Skeletal muscle satellite cell (primary cell): ENCODE data around the gene LTB. TPM values are rescaled to one million over a fixed set of nuclear protein-coding genes. Genes with fewer than 3 reads are reported as not detected.

Source experiments
- H3K27me3 ChIP-seq: 2 replicates; pipeline ENCODE4 v1.7.0; 2013; ENCODE audit warnings: low read length; ENCODE audit not compliant: control insufficient read depth, insufficient read depth
- H3K36me3 ChIP-seq: 2 replicates; pipeline ENCODE4 v1.7.0; 2013; ENCODE audit warnings: mild to moderate bottlenecking, control low read depth, low read length; ENCODE audit not compliant: insufficient read depth
- H3K4me1 ChIP-seq: 2 replicates; pipeline ENCODE4 v1.7.0; 2013; ENCODE audit warnings: low read length; ENCODE audit not compliant: control insufficient read depth, insufficient read depth
- H3K4me2 ChIP-seq: 2 replicates; pipeline ENCODE4 v1.7.0; 2013; ENCODE audit warnings: mild to moderate bottlenecking, low read length
- H3K4me3 ChIP-seq: 2 replicates; pipeline ENCODE4 v1.7.0; 2013; ENCODE audit warnings: low read length
- H3K9ac ChIP-seq: 2 replicates; pipeline ENCODE4 v1.7.0; 2013; ENCODE audit warnings: mild to moderate bottlenecking, low read depth, low read length, moderate library complexity
- H3K9me3 ChIP-seq: replicated peaks from 2 replicates; pipeline ENCODE4 v1.7.0; 2013; ENCODE audit warnings: mild to moderate bottlenecking, control low read depth, low read length
- total RNA-seq: library from RNA; depleted of rRNA; stranded (reverse); fragments of >200 nt; gene quantifications from 2 replicates; pipeline ENCODE4 v1.2.3, GENCODE V29; 2012; rRNA removed

The LTB gene
- not detected in 2 replicates for total RNA-seq

- Histone ChIP-seq H3K4me1 (peaks cover 8% of the 10 kb centered on the region), H3K4me3 (peak within 1 kb of the TSS; percentile 78), H3K4me2 (peak within 1 kb of the TSS; percentile 86), H3K9me3 (no peaks in the 10 kb centered on the region), H3K9ac (peak within 1 kb of the TSS; percentile 77), H3K27me3 (no peaks in the 10 kb centered on the region), H3K36me3 (no peaks in the 10 kb centered on the region)
These were observed at the start of gene LTB for GRCh38 chr6:31582230-31582643. TSS of gene LTB (minus strand) at chr6:31582424. CDS start at chr6:31582417, 7 bp downstream.

- Histone ChIP-seq H3K9ac (no peak overlapping the region), H3K4me1 (no peaks in the 10 kb centered on the region), H3K4me2 (no peak overlapping the region), H3K36me3 (peaks cover 96% of the 10 kb centered on the region), H3K27me3 (no peaks in the 10 kb centered on the region), H3K4me3 (no peak overlapping the region), H3K9me3 (no peaks in the 10 kb centered on the region)
These were observed 49.6 kb upstream of the LTB start for GRCh38 chr6:31631681-31632278.

GRCh38 chr6:31631209-31631608 is 49.0 kb upstream of the LTB start:
- H3K36me3 ChIP-seq, result peaks cover 96% of the 10 kb centered on the region
- no peak overlapping the region for H3K4me2 ChIP-seq
- no peaks in the 10 kb centered on the region for H3K9me3 ChIP-seq
- H3K4me1 ChIP-seq, result no peaks in the 10 kb centered on the region
- H3K4me3 ChIP-seq, result no peak overlapping the region
- H3K27me3 ChIP-seq, result no peaks in the 10 kb centered on the region
- H3K9ac ChIP-seq, result no peak overlapping the region

- Histone ChIP-seq H3K9me3 (no peaks in the 10 kb centered on the region), H3K36me3 (peaks cover 96% of the 10 kb centered on the region), H3K9ac (no peak overlapping the region)
These were observed 48.1 kb upstream of the LTB start for GRCh38 chr6:31630177-31630934.

GRCh38 chr6:31629014-31629413 is 46.8 kb upstream of the LTB start:
- no peak overlapping the region for H3K4me3 ChIP-seq

More at GRCh38 chr6:31630177-31630934, 48.1 kb upstream of the LTB start:
- no peaks in the 10 kb centered on the region for H3K27me3 ChIP-seq
- H3K4me3 ChIP-seq, result no peak overlapping the region
- no peaks in the 10 kb centered on the region for H3K4me1 ChIP-seq
- no peak overlapping the region for H3K4me2 ChIP-seq

GRCh38 chr6:31627690-31628287 is 45.6 kb upstream of the LTB start:
- Histone ChIP-seq H3K4me1 (peaks cover 3% of the 10 kb centered on the region), H3K27me3 (no peaks in the 10 kb centered on the region), H3K4me3 (no peak overlapping the region), H3K36me3 (peaks cover 95% of the 10 kb centered on the region), H3K4me2 (no peak overlapping the region), H3K9me3 (no peaks in the 10 kb centered on the region), H3K9ac (no peak overlapping the region)

More at GRCh38 chr6:31629014-31629413, 46.8 kb upstream of the LTB start:
- no peaks in the 10 kb centered on the region for H3K9me3 ChIP-seq
- H3K9ac ChIP-seq, result no peak overlapping the region
- H3K36me3 ChIP-seq, result peaks cover 95% of the 10 kb centered on the region
- H3K4me1 ChIP-seq, result no peaks in the 10 kb centered on the region
- H3K4me2 ChIP-seq, result no peak overlapping the region
- H3K27me3 ChIP-seq, result no peaks in the 10 kb centered on the region

GRCh38 chr6:31626952-31627351 is 44.7 kb upstream of the LTB start:
- no peak overlapping the region for H3K9ac ChIP-seq
- H3K27me3 ChIP-seq, result no peaks in the 10 kb centered on the region
- H3K4me3 ChIP-seq, result no peak overlapping the region
- peaks cover 12% of the 10 kb centered on the region for H3K4me1 ChIP-seq
- peaks cover 93% of the 10 kb centered on the region for H3K36me3 ChIP-seq
- no peaks in the 10 kb centered on the region for H3K9me3 ChIP-seq
- no peak overlapping the region for H3K4me2 ChIP-seq

- H3K36me3 ChIP-seq, result peaks cover 70% of the 10 kb centered on the region
- H3K4me1 ChIP-seq, result peaks cover 15% of the 10 kb centered on the region
- no peak overlapping the region for H3K9ac ChIP-seq
- H3K4me3 ChIP-seq, result no peak overlapping the region
- no peaks in the 10 kb centered on the region for H3K9me3 ChIP-seq
- no peaks in the 10 kb centered on the region for H3K27me3 ChIP-seq
- no peak overlapping the region for H3K4me2 ChIP-seq
These were observed 41.8 kb upstream of the LTB start for GRCh38 chr6:31624070-31624469.

GRCh38 chr6:31622684-31623091 is 40.5 kb upstream of the LTB start:
- Histone ChIP-seq H3K9ac (peak overlapping the region; percentile 100), H3K4me3 (peak overlapping the region; percentile 100), H3K27me3 (no peaks in the 10 kb centered on the region), H3K9me3 (no peaks in the 10 kb centered on the region), H3K4me1 (peaks cover 15% of the 10 kb centered on the region), H3K4me2 (peak overlapping the region; percentile 95), H3K36me3 (peaks cover 58% of the 10 kb centered on the region)

GRCh38 chr6:31621991-31622390 is 39.8 kb upstream of the LTB start:
- Histone ChIP-seq H3K36me3 (peaks cover 51% of the 10 kb centered on the region), H3K4me3 (peak overlapping the region; percentile 100)

GRCh38 chr6:31621320-31621939 is 39.2 kb upstream of the LTB start:
- H3K4me1 ChIP-seq, result peaks cover 15% of the 10 kb centered on the region
- no peaks in the 10 kb centered on the region for H3K9me3 ChIP-seq
- peak overlapping the region; percentile 100 for H3K9ac ChIP-seq
- H3K27me3 ChIP-seq, result no peaks in the 10 kb centered on the region
- H3K4me2 ChIP-seq, result peak overlapping the region; percentile 95
- peak overlapping the region; percentile 100 for H3K4me3 ChIP-seq
- H3K36me3 ChIP-seq, result peaks cover 45% of the 10 kb centered on the region

More at GRCh38 chr6:31621991-31622390, 39.8 kb upstream of the LTB start:
- no peaks in the 10 kb centered on the region for H3K27me3 ChIP-seq
- H3K4me2 ChIP-seq, result peak overlapping the region; percentile 95
- H3K9ac ChIP-seq, result peak overlapping the region; percentile 100
- peaks cover 15% of the 10 kb centered on the region for H3K4me1 ChIP-seq
- H3K9me3 ChIP-seq, result no peaks in the 10 kb centered on the region
